ENCODE results near the gene ZBTB1. TPM values are rescaled to one million over a fixed set of nuclear protein-coding genes. Genes with fewer than 3 reads are reported as not detected.

The ZBTB1 gene, protein sequence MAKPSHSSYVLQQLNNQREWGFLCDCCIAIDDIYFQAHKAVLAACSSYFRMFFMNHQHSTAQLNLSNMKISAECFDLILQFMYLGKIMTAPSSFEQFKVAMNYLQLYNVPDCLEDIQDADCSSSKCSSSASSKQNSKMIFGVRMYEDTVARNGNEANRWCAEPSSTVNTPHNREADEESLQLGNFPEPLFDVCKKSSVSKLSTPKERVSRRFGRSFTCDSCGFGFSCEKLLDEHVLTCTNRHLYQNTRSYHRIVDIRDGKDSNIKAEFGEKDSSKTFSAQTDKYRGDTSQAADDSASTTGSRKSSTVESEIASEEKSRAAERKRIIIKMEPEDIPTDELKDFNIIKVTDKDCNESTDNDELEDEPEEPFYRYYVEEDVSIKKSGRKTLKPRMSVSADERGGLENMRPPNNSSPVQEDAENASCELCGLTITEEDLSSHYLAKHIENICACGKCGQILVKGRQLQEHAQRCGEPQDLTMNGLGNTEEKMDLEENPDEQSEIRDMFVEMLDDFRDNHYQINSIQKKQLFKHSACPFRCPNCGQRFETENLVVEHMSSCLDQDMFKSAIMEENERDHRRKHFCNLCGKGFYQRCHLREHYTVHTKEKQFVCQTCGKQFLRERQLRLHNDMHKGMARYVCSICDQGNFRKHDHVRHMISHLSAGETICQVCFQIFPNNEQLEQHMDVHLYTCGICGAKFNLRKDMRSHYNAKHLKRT
- 44.1 and 51.4 TPM in 2 replicates for total RNA-seq (2014; rRNA removed; shearing (Covaris generic))

DNA sequence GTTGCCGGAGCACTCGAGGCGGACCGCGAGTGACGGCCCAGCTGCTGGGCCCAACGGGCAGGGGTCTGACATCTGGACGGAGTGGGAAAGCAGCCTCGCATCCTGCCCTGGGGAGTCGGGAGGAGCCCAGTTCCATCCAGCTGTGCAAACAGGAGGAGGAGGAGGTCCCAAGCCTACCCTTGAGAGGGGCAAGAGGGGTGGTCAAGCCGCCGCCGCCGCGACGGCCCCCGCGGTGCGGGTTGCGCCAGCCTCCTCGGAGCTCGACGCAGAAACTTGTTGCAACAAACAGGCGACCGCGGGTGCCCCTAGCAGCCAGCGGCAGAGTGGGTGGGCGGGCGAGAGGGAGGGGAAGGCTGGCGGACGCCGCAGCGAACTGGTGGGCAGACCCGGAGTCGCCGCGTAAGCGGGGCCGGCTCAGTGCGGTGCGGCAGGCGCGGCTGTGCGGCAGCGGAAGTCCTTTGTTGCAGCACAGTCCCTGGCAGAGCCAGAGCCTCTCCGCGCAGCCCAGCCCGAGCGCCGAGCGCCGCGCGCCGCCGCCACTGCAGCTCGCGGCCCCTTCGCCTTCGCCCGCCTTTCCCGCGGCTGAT lies at the start of gene ZBTB1:
Gene ZBTB1 (plus strand): TSS at position 461 of the 587 bp plus-strand sequence. CDS start 16,735 bp downstream, outside the sequence.
- DNase-seq (ENCODE audit: low read depth), result peak; percentile 78

GRCh38 chr14:64459405-64460136 lies 45.0 kb upstream of the ZBTB1 start:
- peak; percentile 12 for DNase-seq (ENCODE audit: low read depth)

DNA sequence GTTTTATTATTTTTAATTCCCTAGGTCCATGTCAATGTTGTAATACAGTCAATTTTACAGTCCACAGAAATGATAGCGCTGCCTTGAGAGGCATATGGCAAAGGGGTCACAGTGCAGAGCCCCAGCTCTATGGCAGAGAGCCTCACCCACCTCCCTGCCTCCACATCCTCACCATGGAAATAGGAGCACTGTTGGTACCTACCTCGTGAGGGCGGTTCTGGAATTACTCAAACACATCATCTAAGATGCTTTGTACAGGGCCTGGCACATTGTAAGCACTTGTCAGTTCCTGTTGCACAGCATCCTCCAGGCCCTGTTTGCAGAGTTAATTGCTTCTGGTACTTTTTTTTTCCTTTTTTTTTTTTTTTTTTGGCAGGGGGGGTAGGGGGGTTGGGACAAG lies 43.3 kb upstream of the ZBTB1 start:
- no peak for DNase-seq (ENCODE audit: low read depth)

GRCh38 chr14:64463195-64463594 lies 41.4 kb upstream of the ZBTB1 start:
- no peak for DNase-seq (ENCODE audit: low read depth)

- DNase-seq (ENCODE audit: low read depth), result no peak
These were observed 40.7 kb upstream of the ZBTB1 start for GRCh38 chr14:64463873-64464272.

GRCh38 chr14:64464651-64465050 lies 39.9 kb upstream of the ZBTB1 start:
- DNase-seq (ENCODE audit: low read depth), result no peak

DNA sequence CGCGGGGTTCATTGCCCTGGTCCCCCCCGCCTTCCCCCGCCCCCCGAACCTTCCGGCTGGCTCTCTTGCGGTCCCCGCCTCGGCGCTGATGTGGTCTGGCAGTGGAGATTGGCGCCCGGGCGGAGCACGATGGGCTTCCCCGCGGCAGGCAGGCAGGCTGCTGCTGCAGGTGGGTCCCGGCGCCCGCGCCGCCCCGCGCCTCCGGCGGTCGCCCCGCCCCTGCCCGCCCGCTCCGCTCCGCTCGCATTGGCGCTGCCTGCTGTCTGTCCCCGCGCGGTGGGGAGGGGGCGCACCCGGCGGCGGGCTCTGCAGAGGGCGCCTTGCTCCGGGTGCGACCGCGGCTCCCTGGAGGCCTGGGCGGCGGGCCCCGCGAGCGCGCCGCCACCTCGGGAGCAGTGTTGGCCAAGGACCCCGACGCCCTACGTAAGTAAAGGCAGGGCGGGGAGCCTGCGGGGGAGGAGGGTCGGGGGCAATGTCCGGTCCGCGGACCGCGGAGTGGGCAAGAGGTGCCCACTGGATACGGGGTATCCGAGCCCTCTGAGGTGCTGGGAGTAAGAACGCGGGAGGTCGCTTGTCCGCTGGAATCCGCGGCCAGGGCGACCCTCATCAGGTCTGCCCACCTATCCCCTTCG lies 39.3 kb upstream of the ZBTB1 start, which contains the start of gene AKAP5:
Gene AKAP5 (plus strand): TSS at position 309 of the 632 bp plus-strand sequence. CDS start 2,896 bp downstream, outside the sequence.
- DNase-seq (ENCODE audit: low read depth), result peak; percentile 37

- peak; percentile 72 for DNase-seq (ENCODE audit: low read depth)
These were observed 38.6 kb upstream of the ZBTB1 start for GRCh38 chr14:64465831-64466554.

DNA sequence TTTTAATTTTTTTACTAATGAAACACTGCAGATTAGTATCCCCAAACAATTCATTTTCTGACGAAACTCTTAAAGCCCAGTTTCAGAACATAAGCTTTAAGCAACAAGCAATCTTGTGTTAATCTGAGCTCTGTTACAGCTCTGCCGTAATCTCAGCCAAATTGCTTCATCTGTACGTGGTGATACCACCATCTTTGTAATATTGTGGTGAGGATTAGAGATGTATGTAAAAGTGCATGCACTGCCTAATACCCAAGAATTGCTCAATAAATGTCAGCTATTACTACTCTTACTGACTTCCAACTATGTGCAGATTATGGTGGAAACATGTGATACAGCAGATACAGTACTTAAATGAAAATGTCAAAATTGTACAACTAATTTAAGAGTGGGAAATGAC lies 37.5 kb upstream of the ZBTB1 start:
- DNase-seq (ENCODE audit: low read depth), result no peak

- DNase-seq (ENCODE audit: low read depth), result no peak
These were observed 37.0 kb upstream of the ZBTB1 start for GRCh38 chr14:64467566-64467965.

DNA sequence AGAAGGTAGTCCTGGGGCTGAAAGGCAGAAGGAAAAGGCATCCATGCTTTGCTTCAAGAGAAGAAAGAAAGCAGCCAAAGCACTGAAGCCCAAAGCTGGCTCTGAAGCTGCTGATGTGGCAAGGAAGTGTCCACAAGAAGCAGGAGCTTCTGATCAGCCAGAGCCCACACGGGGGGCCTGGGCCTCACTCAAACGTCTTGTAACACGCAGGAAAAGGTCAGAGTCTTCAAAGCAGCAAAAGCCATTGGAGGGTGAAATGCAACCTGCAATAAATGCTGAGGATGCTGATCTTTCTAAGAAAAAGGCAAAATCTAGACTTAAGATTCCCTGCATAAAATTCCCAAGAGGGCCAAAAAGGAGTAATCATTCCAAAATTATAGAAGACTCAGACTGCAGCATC lies 36.1 kb upstream of the ZBTB1 start:
- no peak for DNase-seq (ENCODE audit: low read depth)

DNA sequence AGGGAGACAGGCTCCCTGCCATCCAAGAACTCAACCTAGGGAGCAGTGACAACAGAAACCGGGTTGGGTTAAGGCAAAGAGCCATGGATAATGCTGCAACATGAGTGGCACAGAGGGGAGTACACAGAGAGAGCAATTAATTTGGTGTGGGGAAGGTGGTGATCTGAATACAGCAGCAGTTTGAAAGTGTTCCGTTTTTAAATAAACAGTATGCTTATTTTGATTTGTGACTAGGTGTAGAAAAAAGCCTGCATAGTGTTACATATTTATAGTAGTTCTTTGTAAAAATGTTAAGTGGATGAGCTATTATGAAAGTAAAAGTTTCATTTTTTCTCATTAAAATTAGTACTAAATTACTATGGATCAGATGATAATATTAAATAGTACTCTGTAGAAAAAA lies 30.5 kb upstream of the ZBTB1 start:
- DNase-seq (ENCODE audit: low read depth), result no peak

DNA sequence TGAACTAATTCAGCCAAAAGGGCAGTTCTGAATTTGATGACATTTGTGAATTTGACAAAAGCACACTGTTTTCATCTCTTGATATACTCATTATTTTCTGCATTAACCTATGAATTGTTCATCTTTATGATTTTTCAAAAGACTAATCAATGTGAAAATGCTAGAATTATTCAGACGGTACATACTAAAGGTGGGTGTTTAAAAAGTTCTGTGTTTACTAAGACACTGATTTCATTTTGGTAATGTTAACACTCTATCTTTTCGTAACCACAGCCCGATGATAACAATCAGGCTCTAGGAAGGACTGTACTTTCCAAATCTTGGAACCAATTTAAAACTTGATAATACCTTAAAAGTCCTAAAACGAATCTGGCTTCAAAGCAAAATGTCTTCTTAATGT lies 29.9 kb upstream of the ZBTB1 start:
- no peak for DNase-seq (ENCODE audit: low read depth)

DNA sequence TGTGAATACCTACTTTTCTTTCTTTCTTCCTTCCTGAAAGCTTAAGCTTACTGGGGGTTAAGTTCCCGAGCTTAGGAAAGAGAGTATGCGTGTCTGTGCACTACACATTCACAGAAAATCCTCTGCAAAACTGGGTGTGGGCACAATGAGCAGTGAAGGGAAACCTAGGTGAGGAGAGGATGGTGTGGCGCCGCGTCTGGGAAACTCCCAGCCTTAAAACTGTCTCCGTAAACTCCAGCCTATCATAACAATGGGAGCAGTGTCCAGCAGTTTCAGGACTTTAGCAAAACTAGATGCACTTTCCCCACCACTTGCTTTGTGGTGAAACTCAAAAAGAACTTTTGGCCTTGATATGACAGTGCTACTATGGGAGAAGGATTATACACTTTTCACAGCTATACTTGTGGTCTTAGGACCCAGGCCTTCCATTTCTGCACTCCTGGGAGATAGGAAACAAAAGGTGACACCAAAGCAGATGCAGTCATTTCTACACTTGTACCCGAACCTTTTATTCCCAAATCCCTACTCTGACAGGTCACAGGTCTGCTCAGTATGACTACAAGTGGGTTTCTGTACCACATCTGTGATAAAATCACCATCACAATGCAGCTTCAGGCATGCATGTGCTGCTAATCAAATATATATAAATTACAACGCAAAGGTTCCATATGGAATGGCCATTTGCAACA lies 28.8 kb upstream of the ZBTB1 start:
- DNase-seq (ENCODE audit: low read depth), result no peak

DNA sequence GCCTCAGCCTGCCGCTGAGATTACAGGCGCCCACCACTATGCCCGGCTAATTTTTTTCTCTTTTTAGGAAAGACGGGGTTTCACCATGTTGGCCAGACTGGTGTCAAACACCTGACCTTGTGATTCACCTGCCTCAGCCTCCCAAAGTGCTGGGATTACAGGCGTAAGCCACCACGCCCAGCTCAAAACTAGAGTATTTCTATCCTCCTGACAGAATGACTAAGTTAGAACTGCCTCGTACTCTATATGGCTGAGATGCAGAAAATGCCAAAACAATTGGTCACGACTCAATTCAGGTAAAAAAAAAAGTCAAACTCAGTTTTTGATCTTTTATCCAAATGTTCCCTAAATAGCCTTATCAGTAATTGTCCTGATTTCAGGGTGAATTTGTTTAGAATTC lies 28.1 kb upstream of the ZBTB1 start:
- no peak for DNase-seq (ENCODE audit: low read depth)

- DNase-seq (ENCODE audit: low read depth), result peak; percentile 15
These were observed 25.8 kb upstream of the ZBTB1 start for GRCh38 chr14:64478634-64479250.

GRCh38 chr14:64488590-64489099 lies 15.9 kb upstream of the ZBTB1 start:
- no peak for DNase-seq (ENCODE audit: low read depth)

DNA sequence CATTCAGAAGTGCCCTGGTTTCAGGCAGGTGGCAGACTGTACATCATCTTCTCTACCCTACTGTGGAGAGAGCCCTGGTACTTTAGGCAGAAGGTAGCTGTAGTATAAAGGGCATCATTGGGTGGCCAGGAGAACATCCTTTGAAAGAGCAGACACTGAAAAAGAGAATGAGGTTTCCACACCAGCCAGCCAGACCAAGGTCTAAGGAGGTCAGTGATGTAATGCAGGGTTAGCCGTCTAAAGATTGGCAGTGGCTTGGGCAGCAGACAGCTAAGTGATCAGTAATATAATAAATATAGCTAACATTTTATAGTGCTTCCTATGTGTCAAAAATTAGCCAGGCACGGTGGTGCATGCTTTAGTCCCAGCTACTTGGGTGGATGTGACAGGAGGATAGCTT lies 12.9 kb upstream of the ZBTB1 start:
- no peak for DNase-seq (ENCODE audit: low read depth)

GRCh38 chr14:64493455-64493854 lies 11.1 kb upstream of the ZBTB1 start:
- DNase-seq (ENCODE audit: low read depth), result no peak

Data from M059J (cell line).